ENCODE data around the gene TEF.

DNA sequence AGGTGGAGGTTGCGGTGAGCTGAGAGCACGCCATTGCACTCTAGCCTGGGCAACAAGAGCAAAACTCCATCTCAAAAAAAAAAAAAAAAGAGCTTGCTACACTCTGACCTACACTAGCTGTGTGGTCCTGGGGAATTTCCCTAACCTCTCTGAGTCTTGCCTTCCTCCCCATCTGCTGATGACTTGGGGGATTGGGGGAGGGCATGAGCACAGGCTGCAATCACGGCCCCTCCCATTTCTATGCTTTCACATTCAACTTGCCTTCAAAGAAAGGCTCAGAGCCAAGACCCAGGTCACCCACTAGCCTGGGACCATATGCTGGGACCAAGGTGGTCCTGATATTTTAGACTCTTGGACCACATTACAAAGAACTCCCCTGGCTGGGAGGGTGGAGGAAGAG is 39.8 kb upstream of the TEF start:
- no peak for TF ChIP-seq EZH2phosphoT487 (IDR thresholded peaks at IDR 0.05; ENCODE audit: borderline replicate concordance)
- TF ChIP-seq, protein P1, sequence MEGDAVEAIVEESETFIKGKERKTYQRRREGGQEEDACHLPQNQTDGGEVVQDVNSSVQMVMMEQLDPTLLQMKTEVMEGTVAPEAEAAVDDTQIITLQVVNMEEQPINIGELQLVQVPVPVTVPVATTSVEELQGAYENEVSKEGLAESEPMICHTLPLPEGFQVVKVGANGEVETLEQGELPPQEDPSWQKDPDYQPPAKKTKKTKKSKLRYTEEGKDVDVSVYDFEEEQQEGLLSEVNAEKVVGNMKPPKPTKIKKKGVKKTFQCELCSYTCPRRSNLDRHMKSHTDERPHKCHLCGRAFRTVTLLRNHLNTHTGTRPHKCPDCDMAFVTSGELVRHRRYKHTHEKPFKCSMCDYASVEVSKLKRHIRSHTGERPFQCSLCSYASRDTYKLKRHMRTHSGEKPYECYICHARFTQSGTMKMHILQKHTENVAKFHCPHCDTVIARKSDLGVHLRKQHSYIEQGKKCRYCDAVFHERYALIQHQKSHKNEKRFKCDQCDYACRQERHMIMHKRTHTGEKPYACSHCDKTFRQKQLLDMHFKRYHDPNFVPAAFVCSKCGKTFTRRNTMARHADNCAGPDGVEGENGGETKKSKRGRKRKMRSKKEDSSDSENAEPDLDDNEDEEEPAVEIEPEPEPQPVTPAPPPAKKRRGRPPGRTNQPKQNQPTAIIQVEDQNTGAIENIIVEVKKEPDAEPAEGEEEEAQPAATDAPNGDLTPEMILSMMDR (conservative IDR thresholded peaks at IDR 0.05; ENCODE audit: low read length) = no peak

All from Loucy (cell line).